Measurements from ENCODE around the gene PLPP1.

PLPP1 gene

GRCh38 chr5:55467862-55468551, 66.8 kb downstream of the PLPP1 start:
- Histone ChIP-seq H3K9me3 (replicated peaks; ENCODE audit: low read length) (no peaks in the 10 kb centered on the region), H3K9ac (ENCODE audit: low read depth, low read length) (no peak overlapping the region), H3K27me3 (ENCODE audit: control insufficient read depth, insufficient read depth, low read length) (no peaks in the 10 kb centered on the region), H3K4me2 (ENCODE audit: low read length) (no peak overlapping the region), H3K36me3 (ENCODE audit: insufficient read depth, low read length) (no peaks in the 10 kb centered on the region), H3K4me3 (ENCODE audit: low read length) (no peak overlapping the region), H3K4me1 (ENCODE audit: control insufficient read depth, insufficient read depth, low read length) (no peaks in the 10 kb centered on the region)

DNA sequence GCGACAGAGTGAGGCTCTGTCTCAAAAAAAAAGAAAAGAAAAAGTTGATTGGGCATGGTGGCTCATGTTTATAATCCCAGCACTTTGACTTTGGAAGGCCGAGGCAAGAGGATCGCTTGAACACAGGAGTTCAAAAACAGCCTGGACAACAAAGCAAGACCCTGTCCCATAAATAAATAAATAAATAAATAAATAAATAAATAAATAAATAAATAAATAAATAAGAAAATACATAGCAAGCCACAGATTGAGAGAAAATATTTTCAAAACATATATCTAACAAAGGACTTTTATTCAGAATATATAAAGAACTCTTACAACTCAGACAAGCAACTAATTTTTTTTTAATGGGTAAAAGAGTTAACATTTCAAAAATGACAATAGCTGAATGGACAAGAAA, 71.2 kb downstream of the PLPP1 start:
- H3K9me3 ChIP-seq (replicated peaks; ENCODE audit: low read length) = no peaks in the 10 kb centered on the region
- no peaks in the 10 kb centered on the region for H3K36me3 ChIP-seq (ENCODE audit: insufficient read depth, low read length)
- H3K4me3 ChIP-seq (ENCODE audit: low read length) = no peak overlapping the region
- H3K27me3 ChIP-seq (ENCODE audit: control insufficient read depth, insufficient read depth, low read length) = no peaks in the 10 kb centered on the region
- H3K4me1 ChIP-seq (ENCODE audit: control insufficient read depth, insufficient read depth, low read length) = no peaks in the 10 kb centered on the region
- H3K9ac ChIP-seq (ENCODE audit: low read depth, low read length) = no peak overlapping the region
- H3K4me2 ChIP-seq (ENCODE audit: low read length) = no peak overlapping the region

GRCh38 chr5:55459572-55459971, 75.2 kb downstream of the PLPP1 start:
- H3K9me3 ChIP-seq (replicated peaks; ENCODE audit: low read length) = no peaks in the 10 kb centered on the region

GRCh38 chr5:55456216-55456895, 78.4 kb downstream of the PLPP1 start:
- no peaks in the 10 kb centered on the region for H3K27me3 ChIP-seq (ENCODE audit: control insufficient read depth, insufficient read depth, low read length)
- H3K4me2 ChIP-seq (ENCODE audit: low read length) = no peak overlapping the region
- no peaks in the 10 kb centered on the region for H3K9me3 ChIP-seq (replicated peaks; ENCODE audit: low read length)
- H3K4me3 ChIP-seq (ENCODE audit: low read length) = no peak overlapping the region
- peaks cover 11% of the 10 kb centered on the region for H3K4me1 ChIP-seq (ENCODE audit: control insufficient read depth, insufficient read depth, low read length)
- no peak overlapping the region for H3K9ac ChIP-seq (ENCODE audit: low read depth, low read length)
- H3K36me3 ChIP-seq (ENCODE audit: insufficient read depth, low read length) = no peaks in the 10 kb centered on the region

More at GRCh38 chr5:55459572-55459971, 75.2 kb downstream of the PLPP1 start:
- Histone ChIP-seq H3K9ac (ENCODE audit: low read depth, low read length) (no peak overlapping the region), H3K4me2 (ENCODE audit: low read length) (no peak overlapping the region), H3K27me3 (ENCODE audit: control insufficient read depth, insufficient read depth, low read length) (no peaks in the 10 kb centered on the region), H3K4me1 (ENCODE audit: control insufficient read depth, insufficient read depth, low read length) (peaks cover 11% of the 10 kb centered on the region), H3K36me3 (ENCODE audit: insufficient read depth, low read length) (no peaks in the 10 kb centered on the region), H3K4me3 (ENCODE audit: low read length) (no peak overlapping the region)

GRCh38 chr5:55454282-55454681, 80.5 kb downstream of the PLPP1 start:
- Histone ChIP-seq H3K4me2 (ENCODE audit: low read length) (no peak overlapping the region), H3K9ac (ENCODE audit: low read depth, low read length) (no peak overlapping the region), H3K27me3 (ENCODE audit: control insufficient read depth, insufficient read depth, low read length) (no peaks in the 10 kb centered on the region), H3K4me3 (ENCODE audit: low read length) (no peak overlapping the region), H3K36me3 (ENCODE audit: insufficient read depth, low read length) (no peaks in the 10 kb centered on the region), H3K4me1 (ENCODE audit: control insufficient read depth, insufficient read depth, low read length) (peaks cover 22% of the 10 kb centered on the region), H3K9me3 (replicated peaks; ENCODE audit: low read length) (no peaks in the 10 kb centered on the region)

DNA sequence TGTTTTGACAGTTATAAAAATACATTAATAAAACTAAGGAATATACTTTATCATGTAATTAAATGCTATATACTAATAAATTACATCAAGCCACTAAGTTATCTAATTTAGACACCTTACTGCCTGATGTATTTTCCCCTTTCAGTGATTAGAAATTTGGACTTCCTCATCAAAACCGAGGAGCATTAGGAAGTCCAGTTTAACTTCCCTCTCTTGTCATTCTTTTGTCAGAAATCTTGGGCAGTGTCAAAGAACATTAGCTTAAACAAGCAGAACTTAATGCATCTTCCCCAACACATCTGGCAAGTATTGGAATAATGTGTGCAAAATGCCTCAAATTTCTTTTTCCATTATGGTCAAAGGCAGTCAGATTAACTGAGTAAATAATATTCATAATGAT, 81.6 kb downstream of the PLPP1 start:
- no peak overlapping the region for H3K9ac ChIP-seq (ENCODE audit: low read depth, low read length)
- H3K4me2 ChIP-seq (ENCODE audit: low read length) = no peak overlapping the region
- H3K36me3 ChIP-seq (ENCODE audit: insufficient read depth, low read length) = no peaks in the 10 kb centered on the region
- H3K4me3 ChIP-seq (ENCODE audit: low read length) = no peak overlapping the region
- no peaks in the 10 kb centered on the region for H3K27me3 ChIP-seq (ENCODE audit: control insufficient read depth, insufficient read depth, low read length)
- no peaks in the 10 kb centered on the region for H3K9me3 ChIP-seq (replicated peaks; ENCODE audit: low read length)
- H3K4me1 ChIP-seq (ENCODE audit: control insufficient read depth, insufficient read depth, low read length) = peaks cover 22% of the 10 kb centered on the region

- Histone ChIP-seq H3K9ac (ENCODE audit: low read depth, low read length) (no peak overlapping the region), H3K27me3 (ENCODE audit: control insufficient read depth, insufficient read depth, low read length) (no peaks in the 10 kb centered on the region), H3K36me3 (ENCODE audit: insufficient read depth, low read length) (no peaks in the 10 kb centered on the region), H3K4me3 (ENCODE audit: low read length) (no peak overlapping the region), H3K9me3 (replicated peaks; ENCODE audit: low read length) (no peaks in the 10 kb centered on the region), H3K4me2 (ENCODE audit: low read length) (no peak overlapping the region), H3K4me1 (ENCODE audit: control insufficient read depth, insufficient read depth, low read length) (peaks cover 22% of the 10 kb centered on the region)
Observed at GRCh38 chr5:55451976-55452375, 82.8 kb downstream of the PLPP1 start.

GRCh38 chr5:55450050-55450765, 84.6 kb downstream of the PLPP1 start:
- Histone ChIP-seq H3K9ac (ENCODE audit: low read depth, low read length) (no peak overlapping the region), H3K4me3 (ENCODE audit: low read length) (no peak overlapping the region), H3K9me3 (replicated peaks; ENCODE audit: low read length) (no peaks in the 10 kb centered on the region), H3K4me2 (ENCODE audit: low read length) (no peak overlapping the region), H3K4me1 (ENCODE audit: control insufficient read depth, insufficient read depth, low read length) (peaks cover 11% of the 10 kb centered on the region), H3K36me3 (ENCODE audit: insufficient read depth, low read length) (no peaks in the 10 kb centered on the region), H3K27me3 (ENCODE audit: control insufficient read depth, insufficient read depth, low read length) (no peaks in the 10 kb centered on the region)

- Histone ChIP-seq H3K4me1 (ENCODE audit: control insufficient read depth, insufficient read depth, low read length) (peaks cover 11% of the 10 kb centered on the region), H3K9ac (ENCODE audit: low read depth, low read length) (no peak overlapping the region), H3K27me3 (ENCODE audit: control insufficient read depth, insufficient read depth, low read length) (no peaks in the 10 kb centered on the region), H3K4me3 (ENCODE audit: low read length) (no peak overlapping the region), H3K4me2 (ENCODE audit: low read length) (no peak overlapping the region), H3K36me3 (ENCODE audit: insufficient read depth, low read length) (no peaks in the 10 kb centered on the region), H3K9me3 (replicated peaks; ENCODE audit: low read length) (no peaks in the 10 kb centered on the region)
Observed at GRCh38 chr5:55446640-55447351, 88.0 kb downstream of the PLPP1 start.

GRCh38 chr5:55445791-55446190, 89.0 kb downstream of the PLPP1 start:
- H3K4me3 ChIP-seq (ENCODE audit: low read length) = no peak overlapping the region
- H3K4me2 ChIP-seq (ENCODE audit: low read length) = no peak overlapping the region
- H3K9ac ChIP-seq (ENCODE audit: low read depth, low read length) = no peak overlapping the region
- peaks cover 11% of the 10 kb centered on the region for H3K4me1 ChIP-seq (ENCODE audit: control insufficient read depth, insufficient read depth, low read length)
- H3K36me3 ChIP-seq (ENCODE audit: insufficient read depth, low read length) = no peaks in the 10 kb centered on the region
- no peaks in the 10 kb centered on the region for H3K9me3 ChIP-seq (replicated peaks; ENCODE audit: low read length)
- no peaks in the 10 kb centered on the region for H3K27me3 ChIP-seq (ENCODE audit: control insufficient read depth, insufficient read depth, low read length)

GRCh38 chr5:55441954-55442353, 92.8 kb downstream of the PLPP1 start:
- no peaks in the 10 kb centered on the region for H3K27me3 ChIP-seq (ENCODE audit: control insufficient read depth, insufficient read depth, low read length)
- H3K9me3 ChIP-seq (replicated peaks; ENCODE audit: low read length) = no peaks in the 10 kb centered on the region
- no peak overlapping the region for H3K4me3 ChIP-seq (ENCODE audit: low read length)
- no peaks in the 10 kb centered on the region for H3K36me3 ChIP-seq (ENCODE audit: insufficient read depth, low read length)
- H3K4me2 ChIP-seq (ENCODE audit: low read length) = no peak overlapping the region
- peaks cover 37% of the 10 kb centered on the region for H3K4me1 ChIP-seq (ENCODE audit: control insufficient read depth, insufficient read depth, low read length)
- H3K9ac ChIP-seq (ENCODE audit: low read depth, low read length) = no peak overlapping the region
